Liver (tissue), 9 donors: ENCODE measurements around the gene PPP1R1B. TPM values are rescaled to one million over a fixed set of nuclear protein-coding genes. Genes with fewer than 3 reads are reported as not detected.

Experiments
- DNase-seq: peaks from one replicate; pipeline ENCODE4 v3.0.0-alpha.2; 2017; ENCODE audit warnings: low spot score
- H3K27ac ChIP-seq, 2 donors: one replicate each; pipeline ENCODE4 v1.7.0; 2013; ENCODE audit warnings: inconsistent platforms in 2 of 2, low read length in 2 of 2, control low read depth in 1 of 2, low read depth in 1 of 2, mild to moderate bottlenecking in 1 of 2
- H3K27me3 ChIP-seq, 4 donors: one replicate each; pipeline versions ENCODE4 v1.6.1 to v1.7.0; 2013; ENCODE audit warnings: low read length in 3 of 4, inconsistent platforms in 1 of 4, mild to moderate bottlenecking in 1 of 4, moderate library complexity in 1 of 4; ENCODE audit not compliant: control insufficient read depth in 4 of 4, insufficient read depth in 4 of 4
- H3K36me3 ChIP-seq, 4 donors: one replicate each; pipeline versions ENCODE4 v1.6.1 to v1.7.0; 2013; ENCODE audit warnings: low read length in 3 of 4, mild to moderate bottlenecking in 3 of 4, low read depth in 1 of 4, moderate library complexity in 1 of 4; ENCODE audit not compliant: control insufficient read depth in 4 of 4, insufficient read depth in 3 of 4
- H3K4me1 ChIP-seq, 4 donors: one replicate each; pipeline versions ENCODE4 v1.6.1 to v1.7.0; 2013; ENCODE audit warnings: low read length in 3 of 4, mild to moderate bottlenecking in 3 of 4, moderate library complexity in 1 of 4; ENCODE audit not compliant: control insufficient read depth in 4 of 4, insufficient read depth in 4 of 4
- H3K4me3 ChIP-seq, 3 donors: one replicate each; pipeline versions ENCODE4 v1.6.1 to v1.7.0; 2013; ENCODE audit warnings: low read length in 3 of 3, control low read depth in 1 of 3, low read depth in 1 of 3, mild to moderate bottlenecking in 1 of 3
- H3K9ac ChIP-seq, 2 donors: one replicate each; pipeline ENCODE4 v1.7.0; 2013; ENCODE audit warnings: low read length in 2 of 2, mild to moderate bottlenecking in 2 of 2, moderate library complexity in 2 of 2, control low read depth in 1 of 2, low read depth in 1 of 2
- H3K9me3 ChIP-seq, 4 donors: one replicate each; pipeline versions ENCODE4 v1.6.1 to v1.7.0; 2013; ENCODE audit warnings: low read length in 3 of 4; ENCODE audit not compliant: control insufficient read depth in 4 of 4
- ATF3 ChIP-seq: IDR thresholded peaks from 2 replicates; pipeline ENCODE4 v1.6.1; 2016; ENCODE audit warnings: antibody characterized with exemption
- CTCF ChIP-seq: fragments of 150-350 bp; IDR thresholded peaks from 2 replicates; pipeline ENCODE4 v1.5.1; 2017; ENCODE audit warnings: improper control_type of control experiment, low read depth, low read length; ENCODE audit not compliant: missing input control
- EGR1 ChIP-seq, 2 donors: IDR thresholded peaks; 2 replicates each; pipeline ENCODE4 v1.6.1; 2016 to 2018; ENCODE audit warnings: antibody characterized with exemption in 2 of 2, low read depth in 2 of 2
- FOXA1 ChIP-seq: IDR thresholded peaks from 2 replicates; pipeline ENCODE4 v1.6.1; 2016; ENCODE audit warnings: antibody characterized with exemption
- GABPA ChIP-seq, 2 donors: IDR thresholded peaks in 1 of 2; conservative IDR thresholded peaks in 1 of 2; 2 replicates each; pipeline ENCODE4 v1.6.1; 2016; ENCODE audit warnings: antibody characterized with exemption in 2 of 2, mild to moderate bottlenecking in 1 of 2, moderate library complexity in 1 of 2
- HNF4A ChIP-seq, 2 donors: conservative IDR thresholded peaks; 2 replicates each; pipeline ENCODE4 v1.6.1; 2016; ENCODE audit warnings: antibody characterized with exemption in 2 of 2, mild to moderate bottlenecking in 2 of 2
- HNF4G ChIP-seq: IDR thresholded peaks from 2 replicates; pipeline ENCODE4 v1.6.1; 2016; ENCODE audit warnings: antibody characterized with exemption
- JUND ChIP-seq, 2 donors: IDR thresholded peaks; 2 replicates each; pipeline ENCODE4 v1.6.1; 2016; ENCODE audit warnings: antibody characterized with exemption in 2 of 2
- MAX ChIP-seq: IDR thresholded peaks from 2 replicates; pipeline ENCODE4 v1.6.1; 2016; ENCODE audit warnings: antibody characterized with exemption
- NR2F2 ChIP-seq: IDR thresholded peaks from 2 replicates; pipeline ENCODE4 v1.6.1; 2016; ENCODE audit warnings: antibody characterized with exemption
- RAD21 ChIP-seq, 2 donors: IDR thresholded peaks; 2 replicates each; pipeline ENCODE4 v1.6.1; 2016; ENCODE audit warnings: antibody characterized with exemption in 2 of 2, mild to moderate bottlenecking in 2 of 2
- REST ChIP-seq: IDR thresholded peaks from 2 replicates; pipeline ENCODE4 v1.6.1; 2016; ENCODE audit warnings: antibody characterized with exemption, mild to moderate bottlenecking
- RXRA ChIP-seq, 2 donors: IDR thresholded peaks; 2 replicates each; pipeline ENCODE4 v1.6.1; 2017 to 2018; ENCODE audit warnings: antibody characterized with exemption in 2 of 2, mild to moderate bottlenecking in 1 of 2
- SP1 ChIP-seq: IDR thresholded peaks from 2 replicates; pipeline ENCODE4 v1.6.1; 2018; ENCODE audit warnings: antibody characterized with exemption, mild to moderate bottlenecking
- TAF1 ChIP-seq: conservative IDR thresholded peaks from 2 replicates; pipeline ENCODE4 v1.6.1; 2016; ENCODE audit warnings: antibody characterized with exemption, mild to moderate bottlenecking
- YY1 ChIP-seq: IDR thresholded peaks from 2 replicates; pipeline ENCODE4 v1.6.1; 2016; ENCODE audit warnings: antibody characterized with exemption, mild to moderate bottlenecking
- ZBTB33 ChIP-seq: IDR thresholded peaks from 2 replicates; pipeline ENCODE4 v1.6.1; 2016; ENCODE audit warnings: antibody characterized with exemption
- WGBS: extraction: QIAGEN DNeasy Blood & Tissue Kit; methylation state at CpG from one replicate; pipeline ENCODE4 v1.1.7; 2013; 5-methylcytosine and 5-hydroxymethylcytosine counted together
- polyA plus RNA-seq, 2 donors: library from polyadenylated mRNA; stranded (reverse) in 1 of 2; unstranded in 1 of 2; fragments of 200-250 nt in 1 of 2; fragments of >200 nt in 1 of 2; fragmentation: Nextera tagmentation in 1 of 2; extraction: Ambion mirVana in 1 of 2; gene quantifications; one replicate each; pipeline versions ENCODE4 v1.2.1 to v1.2.3, GENCODE V29; 2013 to 2015
- total RNA-seq, 2 donors: library from RNA; depleted of rRNA; stranded (reverse); fragments of >200 nt; gene quantifications; one replicate each; pipeline ENCODE4 v1.2.3, GENCODE V29; 2014
- donor health status: healthy.
- donor health status: healthy.
- donor health status: healthy.
- donor health status: healthy.
- donor health status: healthy.

The PPP1R1B gene
- total and polyA plus RNA-seq, 4 donors, result 0.14 TPM; not detected in 3

- no peak overlapping the region for H3K9ac ChIP-seq
- peaks cover 8 to 26% (median 15%) of the 10 kb centered on the region in 4 donors for H3K27me3 ChIP-seq
- H3K27ac ChIP-seq, result no peak overlapping the region
- TF ChIP-seq TAF1 (no peak), JUND (IDR thresholded peaks at IDR 0.05) (no peak), RXRA (IDR thresholded peaks at IDR 0.05) (no peak), YY1 (no peak), CTCF (no peak), NR2F2 (no peak), GABPA (IDR thresholded peaks at IDR 0.05 in 1 of 2, conservative IDR thresholded peaks at IDR 0.05 in 1 of 2) (no peak), FOXA1 (no peak), HNF4A (conservative IDR thresholded peaks at IDR 0.05) (no peak), ZBTB33 (no peak), RAD21 (IDR thresholded peaks at IDR 0.05) (no peak), HNF4G (no peak), EGR1 (IDR thresholded peaks at IDR 0.05; ENCODE audit: low read depth in 2 of 2) (no peak), REST (no peak), SP1 (no peak)
- no peaks in the 10 kb centered on the region for H3K9me3 ChIP-seq
- H3K4me3 ChIP-seq, result no peak overlapping the region
- no peaks in the 10 kb centered on the region for H3K36me3 ChIP-seq
- DNase-seq, result no peak
- peaks cover 0 to 12% (median 7%) of the 10 kb centered on the region in 4 donors for H3K4me1 ChIP-seq
- WGBS, result 10% methylated on average over 22 of the region's 22 CpGs
These were observed 29.2 kb upstream of the PPP1R1B start for GRCh38 chr17:39597372-39598046.

- H3K9me3 ChIP-seq, result no peaks in the 10 kb centered on the region
- no peaks in the 10 kb centered on the region for H3K36me3 ChIP-seq
- H3K4me3 ChIP-seq, result no peak overlapping the region
- no peak overlapping the region for H3K27ac ChIP-seq
- H3K9ac ChIP-seq, result no peak overlapping the region
- H3K27me3 ChIP-seq, result peaks cover 8 to 28% (median 17%) of the 10 kb centered on the region in 4 donors
- DNase-seq, result no peak
- H3K4me1 ChIP-seq, result peaks cover 0 to 12% (median 7%) of the 10 kb centered on the region in 4 donors
- WGBS, result 11% methylated on average over 13 of the region's 13 CpGs
- TF ChIP-seq MAX (no peak), ATF3 (no peak), CTCF (no peak), REST (no peak), NR2F2 (no peak), SP1 (no peak), RXRA (IDR thresholded peaks at IDR 0.05) (no peak)
These were observed 28.7 kb upstream of the PPP1R1B start for GRCh38 chr17:39598047-39598481.
